ENCODE results near the gene RAD54L2. TPM values are rescaled to one million over a fixed set of nuclear protein-coding genes. Genes with fewer than 3 reads are reported as not detected.

RAD54L2 gene
- total and polyA plus RNA-seq, 9 of the 15 experiments (the other 6 are each of a cell fraction or from before 2014, with no cell fraction given) = 1.3 to 12.2 (median 5.4) TPM

- TF ChIP-seq ZBTB12 (CRISPR knock-in tag; IDR thresholded peaks at IDR 0.05) = no peak
- TF ChIP-seq EHMT2 (IDR thresholded peaks at IDR 0.05) = no peak
- TF ChIP-seq, protein P1, sequence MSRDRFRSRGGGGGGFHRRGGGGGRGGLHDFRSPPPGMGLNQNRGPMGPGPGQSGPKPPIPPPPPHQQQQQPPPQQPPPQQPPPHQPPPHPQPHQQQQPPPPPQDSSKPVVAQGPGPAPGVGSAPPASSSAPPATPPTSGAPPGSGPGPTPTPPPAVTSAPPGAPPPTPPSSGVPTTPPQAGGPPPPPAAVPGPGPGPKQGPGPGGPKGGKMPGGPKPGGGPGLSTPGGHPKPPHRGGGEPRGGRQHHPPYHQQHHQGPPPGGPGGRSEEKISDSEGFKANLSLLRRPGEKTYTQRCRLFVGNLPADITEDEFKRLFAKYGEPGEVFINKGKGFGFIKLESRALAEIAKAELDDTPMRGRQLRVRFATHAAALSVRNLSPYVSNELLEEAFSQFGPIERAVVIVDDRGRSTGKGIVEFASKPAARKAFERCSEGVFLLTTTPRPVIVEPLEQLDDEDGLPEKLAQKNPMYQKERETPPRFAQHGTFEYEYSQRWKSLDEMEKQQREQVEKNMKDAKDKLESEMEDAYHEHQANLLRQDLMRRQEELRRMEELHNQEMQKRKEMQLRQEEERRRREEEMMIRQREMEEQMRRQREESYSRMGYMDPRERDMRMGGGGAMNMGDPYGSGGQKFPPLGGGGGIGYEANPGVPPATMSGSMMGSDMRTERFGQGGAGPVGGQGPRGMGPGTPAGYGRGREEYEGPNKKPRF (IDR thresholded peaks at IDR 0.05; ENCODE audit: low read depth, low read length) = no peak
- TF ChIP-seq TAF15 (IDR thresholded peaks at IDR 0.05; ENCODE audit: low read depth, low read length) = no peak
- no peak for TF ChIP-seq SAP30 (IDR thresholded peaks at IDR 0.05; ENCODE audit: borderline replicate concordance, insufficient read depth, low read depth, low read length, poor library complexity, severe bottlenecking)
- TF ChIP-seq SMARCC2 (IDR thresholded peaks at IDR 0.05; ENCODE audit: low read depth) = no peak
- TF ChIP-seq NFE2 (IDR thresholded peaks at IDR 0.05; ENCODE audit: low read depth) = no peak
- no peak for TF ChIP-seq CREB1 (IDR thresholded peaks at IDR 0.05)
- no peak for TF ChIP-seq CREB1 (CRISPR knock-in tag; IDR thresholded peaks at IDR 0.05)
- no peak for TF ChIP-seq XRCC5 (IDR thresholded peaks at IDR 0.05; ENCODE audit: low read depth, low read length)
- no peak for TF ChIP-seq ZNF830 (CRISPR knock-in tag; IDR thresholded peaks at IDR 0.05)
- TF ChIP-seq, protein P2, sequence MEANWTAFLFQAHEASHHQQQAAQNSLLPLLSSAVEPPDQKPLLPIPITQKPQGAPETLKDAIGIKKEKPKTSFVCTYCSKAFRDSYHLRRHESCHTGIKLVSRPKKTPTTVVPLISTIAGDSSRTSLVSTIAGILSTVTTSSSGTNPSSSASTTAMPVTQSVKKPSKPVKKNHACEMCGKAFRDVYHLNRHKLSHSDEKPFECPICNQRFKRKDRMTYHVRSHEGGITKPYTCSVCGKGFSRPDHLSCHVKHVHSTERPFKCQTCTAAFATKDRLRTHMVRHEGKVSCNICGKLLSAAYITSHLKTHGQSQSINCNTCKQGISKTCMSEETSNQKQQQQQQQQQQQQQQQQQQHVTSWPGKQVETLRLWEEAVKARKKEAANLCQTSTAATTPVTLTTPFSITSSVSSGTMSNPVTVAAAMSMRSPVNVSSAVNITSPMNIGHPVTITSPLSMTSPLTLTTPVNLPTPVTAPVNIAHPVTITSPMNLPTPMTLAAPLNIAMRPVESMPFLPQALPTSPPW (CRISPR knock-in tag; IDR thresholded peaks at IDR 0.05) = no peak
Measured at GRCh38 chr3:51568996-51569395, 30.5 kb downstream of the RAD54L2 start (continued).

Measured in K562 (cell line).